Activated naive CD4-positive, alpha-beta T cell treated with anti-CD3 and anti-CD28 coated beads, Interleukin-2, amount 10 ng/mL, durations not matched to agents 7 days and 5 days (primary cell): ENCODE results near the gene NFE2L2.

Source experiments
- CTCF ChIA-PET: fragments of 350-600 bp; sonication (Branson Sonifier 250); formaldehyde crosslinking; loops from one replicate; lab custom pipeline; 2021; ENCODE audit warnings: antibody characterized with exemption; lab: Charles Lee
- DNase-seq: peaks from one replicate; pipeline ENCODE4 v3.0.0-alpha.2; 2020
- H3K27ac Mint-ChIP-seq: one replicate; pipeline ENCODE4 v1.8.0; 2021; ENCODE audit warnings: mild to moderate bottlenecking, moderate library complexity, mixed read lengths
- H3K27me3 Mint-ChIP-seq: one replicate; pipeline ENCODE4 v1.8.0; 2021; ENCODE audit warnings: mild to moderate bottlenecking, mixed read lengths
- H3K36me3 Mint-ChIP-seq: one replicate; pipeline ENCODE4 v1.8.0; 2021; ENCODE audit warnings: mixed read lengths
- H3K4me1 Mint-ChIP-seq: one replicate; pipeline ENCODE4 v1.8.0; 2021; ENCODE audit warnings: mixed read lengths
- H3K4me3 Mint-ChIP-seq: one replicate; pipeline ENCODE4 v1.8.0; 2021; ENCODE audit warnings: mild to moderate bottlenecking, moderate library complexity, mixed read lengths
- H3K9me3 Mint-ChIP-seq: one replicate; pipeline ENCODE4 v1.8.0; 2021; ENCODE audit warnings: mixed read lengths

The NFE2L2 gene

GRCh38 chr2:177261116-177262060, 3.1 kb downstream of the NFE2L2 start:
- Mint-ChIP-seq H3K4me1 (peaks cover 62% of the 10 kb centered on the region), H3K4me3 (peak overlapping the region; percentile 98), H3K36me3 (peaks cover 50% of the 10 kb centered on the region), H3K27me3 (peaks cover 3% of the 10 kb centered on the region), H3K9me3 (peaks cover 4% of the 10 kb centered on the region), H3K27ac (peak overlapping the region; percentile 99)
- no peak for DNase-seq
- CTCF ChIA-PET = interaction anchor here (1.3 to 5.4 kb wide), 3 partner anchors 22 to 97 kb away, joined by 3 to 56 read pairs (median 3); no protein-coding TSS in a partner anchor

- CTCF ChIA-PET = interaction anchor here (0.7 to 1.3 kb wide), 6 partner anchors 9 to 413 kb away, joined by 3 to 4 read pairs (median 3); no protein-coding TSS in a partner anchor
- Mint-ChIP-seq H3K36me3 (peaks cover 57% of the 10 kb centered on the region), H3K27me3 (peaks cover 3% of the 10 kb centered on the region)
Measured at GRCh38 chr2:177260379-177260778, 4.1 kb downstream of the NFE2L2 start.

GRCh38 chr2:177258059-177258458, 6.5 kb downstream of the NFE2L2 start:
- H3K9me3 Mint-ChIP-seq = peaks cover 4% of the 10 kb centered on the region
- no peak overlapping the region for H3K4me3 Mint-ChIP-seq
- peaks cover 85% of the 10 kb centered on the region for H3K4me1 Mint-ChIP-seq
- no peaks in the 10 kb centered on the region for H3K27me3 Mint-ChIP-seq
- no peak overlapping the region for H3K27ac Mint-ChIP-seq
- peaks cover 74% of the 10 kb centered on the region for H3K36me3 Mint-ChIP-seq
- CTCF ChIA-PET = no interaction called here
- no peak for DNase-seq

More at GRCh38 chr2:177260379-177260778, 4.1 kb downstream of the NFE2L2 start:
- no peak for DNase-seq
- H3K27ac Mint-ChIP-seq = no peak overlapping the region
- H3K4me1 Mint-ChIP-seq = peaks cover 63% of the 10 kb centered on the region
- H3K9me3 Mint-ChIP-seq = peaks cover 4% of the 10 kb centered on the region
- H3K4me3 Mint-ChIP-seq = peak overlapping the region; percentile 0

GRCh38 chr2:177257471-177257870, 7.1 kb downstream of the NFE2L2 start:
- Mint-ChIP-seq H3K36me3 (peaks cover 75% of the 10 kb centered on the region), H3K4me1 (peaks cover 91% of the 10 kb centered on the region), H3K9me3 (peaks cover 4% of the 10 kb centered on the region), H3K27me3 (no peaks in the 10 kb centered on the region), H3K4me3 (no peak overlapping the region), H3K27ac (peak overlapping the region; percentile 17)
- CTCF ChIA-PET = no interaction called here
- no peak for DNase-seq

- Mint-ChIP-seq H3K4me3 (no peak overlapping the region), H3K27me3 (no peaks in the 10 kb centered on the region), H3K4me1 (peaks cover 92% of the 10 kb centered on the region), H3K36me3 (peaks cover 75% of the 10 kb centered on the region), H3K9me3 (peaks cover 4% of the 10 kb centered on the region), H3K27ac (peak overlapping the region; percentile 57)
- CTCF ChIA-PET = no interaction called here
- no peak for DNase-seq
Measured at GRCh38 chr2:177256695-177257094, 7.8 kb downstream of the NFE2L2 start.

GRCh38 chr2:177256026-177256425, 8.5 kb downstream of the NFE2L2 start:
- Mint-ChIP-seq H3K4me3 (no peak overlapping the region), H3K9me3 (peaks cover 4% of the 10 kb centered on the region), H3K27ac (no peak overlapping the region), H3K27me3 (no peaks in the 10 kb centered on the region), H3K4me1 (peaks cover 92% of the 10 kb centered on the region), H3K36me3 (peaks cover 74% of the 10 kb centered on the region)
- CTCF ChIA-PET = interaction anchor here (1.4 kb wide), 1 partner anchor 40 kb away, joined by 5 read pairs; no protein-coding TSS in a partner anchor
- no peak for DNase-seq

GRCh38 chr2:177255227-177255601, 9.3 kb downstream of the NFE2L2 start:
- Mint-ChIP-seq H3K4me1 (peaks cover 95% of the 10 kb centered on the region), H3K27ac (peak overlapping the region; percentile 39), H3K9me3 (peaks cover 4% of the 10 kb centered on the region), H3K4me3 (no peak overlapping the region), H3K36me3 (peaks cover 74% of the 10 kb centered on the region), H3K27me3 (no peaks in the 10 kb centered on the region)
- no peak for DNase-seq
- CTCF ChIA-PET = interaction anchor here (1.0 to 1.6 kb wide), 8 partner anchors 8 to 90 kb away, joined by 3 to 9 read pairs (median 4); no protein-coding TSS in a partner anchor

- CTCF ChIA-PET = interaction anchor here (1.0 to 1.6 kb wide), 8 partner anchors 9 to 89 kb away, joined by 3 to 9 read pairs (median 4); no protein-coding TSS in a partner anchor
- Mint-ChIP-seq H3K4me3 (no peak overlapping the region), H3K9me3 (peaks cover 4% of the 10 kb centered on the region), H3K27me3 (no peaks in the 10 kb centered on the region), H3K36me3 (peaks cover 77% of the 10 kb centered on the region), H3K27ac (peak overlapping the region; percentile 39), H3K4me1 (peaks cover 95% of the 10 kb centered on the region)
- peak; percentile 33 for DNase-seq
Measured at GRCh38 chr2:177254433-177255226, 9.9 kb downstream of the NFE2L2 start.

- no peak for DNase-seq
- CTCF ChIA-PET = interaction anchor here (0.9 to 1.8 kb wide), 3 partner anchors 10 to 53 kb away, joined by 3 to 7 read pairs (median 3); no protein-coding TSS in a partner anchor
- Mint-ChIP-seq H3K27ac (peak overlapping the region; percentile 97), H3K27me3 (no peaks in the 10 kb centered on the region), H3K4me3 (no peak overlapping the region), H3K9me3 (peaks cover 4% of the 10 kb centered on the region), H3K4me1 (peaks cover 90% of the 10 kb centered on the region), H3K36me3 (peaks cover 76% of the 10 kb centered on the region)
Measured at GRCh38 chr2:177253704-177254103, 10.8 kb downstream of the NFE2L2 start.

- H3K4me3 Mint-ChIP-seq = peak overlapping the region; percentile 19
- CTCF ChIA-PET = interaction anchor here (0.9 to 1.8 kb wide), 3 partner anchors 10 to 88 kb away, joined by 3 to 5 read pairs (median 3); no protein-coding TSS in a partner anchor
- DNase-seq = no peak
- no peaks in the 10 kb centered on the region for H3K9me3 Mint-ChIP-seq
- peaks cover 72% of the 10 kb centered on the region for H3K36me3 Mint-ChIP-seq
- H3K27me3 Mint-ChIP-seq = no peaks in the 10 kb centered on the region
- peak overlapping the region; percentile 97 for H3K27ac Mint-ChIP-seq
- peaks cover 88% of the 10 kb centered on the region for H3K4me1 Mint-ChIP-seq
Measured at GRCh38 chr2:177252808-177253531, 11.6 kb downstream of the NFE2L2 start.

- peak overlapping the region; percentile 97 for H3K27ac Mint-ChIP-seq
- H3K4me1 Mint-ChIP-seq = peaks cover 82% of the 10 kb centered on the region
- CTCF ChIA-PET = interaction anchor here (0.9 to 1.5 kb wide), 2 partner anchors 9 to 12 kb away, joined by 3 to 6 read pairs; no protein-coding TSS in a partner anchor
- no peak overlapping the region for H3K4me3 Mint-ChIP-seq
- peaks cover 60% of the 10 kb centered on the region for H3K36me3 Mint-ChIP-seq
- DNase-seq = no peak
- H3K9me3 Mint-ChIP-seq = no peaks in the 10 kb centered on the region
- no peaks in the 10 kb centered on the region for H3K27me3 Mint-ChIP-seq
Measured at GRCh38 chr2:177251165-177251542, 13.4 kb downstream of the NFE2L2 start.

GRCh38 chr2:177250461-177250860, 14.1 kb downstream of the NFE2L2 start:
- Mint-ChIP-seq H3K9me3 (no peaks in the 10 kb centered on the region), H3K27me3 (no peaks in the 10 kb centered on the region), H3K36me3 (peaks cover 56% of the 10 kb centered on the region), H3K27ac (peak overlapping the region; percentile 97), H3K4me1 (peaks cover 81% of the 10 kb centered on the region), H3K4me3 (no peak overlapping the region)
- DNase-seq = no peak
- CTCF ChIA-PET = interaction anchor here (0.9 to 1.5 kb wide), 2 partner anchors 9 to 13 kb away, joined by 3 to 6 read pairs; no protein-coding TSS in a partner anchor

GRCh38 chr2:177249038-177249437, 15.5 kb downstream of the NFE2L2 start:
- DNase-seq = no peak
- peaks cover 79% of the 10 kb centered on the region for H3K4me1 Mint-ChIP-seq
- peaks cover 50% of the 10 kb centered on the region for H3K36me3 Mint-ChIP-seq
- H3K4me3 Mint-ChIP-seq = no peak overlapping the region
- no peaks in the 10 kb centered on the region for H3K27me3 Mint-ChIP-seq
- H3K9me3 Mint-ChIP-seq = no peaks in the 10 kb centered on the region
- H3K27ac Mint-ChIP-seq = no peak overlapping the region
- CTCF ChIA-PET = no interaction called here
